ENCODE results near the gene YEATS2.

DNA sequence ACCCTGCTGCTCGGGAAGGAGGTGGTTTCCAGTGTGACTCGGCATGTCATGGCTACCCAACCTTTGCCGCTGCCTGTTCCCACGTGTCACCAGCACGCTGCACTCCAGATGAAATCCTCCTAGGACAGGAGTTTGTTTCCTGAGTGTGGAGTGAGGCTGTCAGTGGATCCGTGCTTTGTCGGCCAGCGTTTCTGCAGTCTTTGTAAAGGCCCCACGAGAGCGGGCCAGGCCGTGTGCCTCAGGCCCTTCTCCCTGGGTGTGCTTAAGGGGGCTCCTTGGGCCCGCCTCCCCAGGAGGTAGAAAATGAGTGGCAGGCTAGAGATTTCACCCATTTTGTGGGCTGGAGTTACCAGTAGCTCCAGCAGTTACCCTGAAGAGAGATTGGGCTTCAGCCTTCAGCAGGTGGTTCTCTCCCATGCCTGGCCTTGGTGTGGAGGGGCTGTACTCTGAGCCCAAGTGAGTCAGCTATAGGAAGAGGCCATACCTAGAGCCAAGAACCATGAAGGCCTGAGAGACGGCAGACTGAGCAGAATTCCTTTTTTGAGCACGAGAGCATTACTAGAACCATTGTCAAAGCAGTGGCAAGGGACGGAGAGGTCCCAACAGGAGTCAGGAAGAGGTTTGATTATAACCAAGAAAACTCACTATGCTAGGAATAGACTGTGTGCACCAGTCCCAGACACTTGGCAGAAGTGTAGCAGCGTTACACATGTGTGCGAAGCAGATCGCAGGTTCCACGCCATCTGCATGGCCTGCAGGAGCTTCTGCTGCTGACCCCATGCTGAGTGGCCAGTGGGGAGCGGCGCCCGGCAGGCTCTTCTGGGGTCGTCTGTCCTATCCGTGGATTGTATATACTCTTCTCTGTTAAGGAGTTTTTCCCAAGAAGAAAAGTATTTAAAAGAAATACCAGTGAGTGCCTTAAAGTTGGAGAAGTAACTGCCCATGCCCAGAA is 113.3 kb downstream of the YEATS2 start:
- TF ChIP-seq, protein P1, sequence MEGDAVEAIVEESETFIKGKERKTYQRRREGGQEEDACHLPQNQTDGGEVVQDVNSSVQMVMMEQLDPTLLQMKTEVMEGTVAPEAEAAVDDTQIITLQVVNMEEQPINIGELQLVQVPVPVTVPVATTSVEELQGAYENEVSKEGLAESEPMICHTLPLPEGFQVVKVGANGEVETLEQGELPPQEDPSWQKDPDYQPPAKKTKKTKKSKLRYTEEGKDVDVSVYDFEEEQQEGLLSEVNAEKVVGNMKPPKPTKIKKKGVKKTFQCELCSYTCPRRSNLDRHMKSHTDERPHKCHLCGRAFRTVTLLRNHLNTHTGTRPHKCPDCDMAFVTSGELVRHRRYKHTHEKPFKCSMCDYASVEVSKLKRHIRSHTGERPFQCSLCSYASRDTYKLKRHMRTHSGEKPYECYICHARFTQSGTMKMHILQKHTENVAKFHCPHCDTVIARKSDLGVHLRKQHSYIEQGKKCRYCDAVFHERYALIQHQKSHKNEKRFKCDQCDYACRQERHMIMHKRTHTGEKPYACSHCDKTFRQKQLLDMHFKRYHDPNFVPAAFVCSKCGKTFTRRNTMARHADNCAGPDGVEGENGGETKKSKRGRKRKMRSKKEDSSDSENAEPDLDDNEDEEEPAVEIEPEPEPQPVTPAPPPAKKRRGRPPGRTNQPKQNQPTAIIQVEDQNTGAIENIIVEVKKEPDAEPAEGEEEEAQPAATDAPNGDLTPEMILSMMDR (IDR thresholded peaks at IDR 0.05): no peak
- TF ChIP-seq POLR2A (IDR thresholded peaks at IDR 0.05): no peak
